A549 (cell line): ENCODE data around the gene IDS. TPM values are rescaled to one million over a fixed set of nuclear protein-coding genes. Genes with fewer than 3 reads are reported as not detected.

ENCODE experiments used
- ATAC-seq, 2 experiments: fragments of 200-7000 bp in 1 of 2; fragments of >200 bp in 1 of 2; cut with Nextera tagmentation in 1 of 2; cut with Tn5 transposase in 1 of 2; 3 replicates each; pipeline versions ENCODE4 v1.8.0 to v1.9.1; 2018 to 2020; ENCODE audit warnings: mild to moderate bottlenecking in 1 of 2, moderate library complexity in 1 of 2
- CTCF ChIA-PET: fragments of 300-600 bp; sonication (Branson Sonifier 250); formaldehyde crosslinking; extraction: SDS; loops from one replicate; lab custom pipeline; 2021; ENCODE audit warnings: antibody characterized with exemption, inconsistent platforms; lab: Yijun Ruan, JAX
- POLR2A ChIA-PET: fragments of 350-600 bp; formaldehyde crosslinking; extraction: SDS; loops from one replicate; lab custom pipeline; 2021; ENCODE audit warnings: antibody characterized with exemption, inconsistent platforms; lab: Yijun Ruan, JAX
- DNase-seq, 2 experiments: peaks; one replicate each; pipeline versions ENCODE4 v3.0.0 to v3.0.0-alpha.2; 2011 to 2016; ENCODE audit warnings: low read depth in 1 of 2, low spot score in 1 of 2
- FAIRE-seq: peaks from 2 replicates; lab custom pipeline; 2011; peaks lifted over from hg19 to GRCh38; lab: Jason Lieb, UNC
- H3K27ac ChIP-seq, 2 experiments: fragments of >200 bp; sonication (Bioruptor Twin); formaldehyde crosslinking; 3 replicates each; pipeline ENCODE4 v1.5.1; 2016 to 2017
- H3K4me1 ChIP-seq: fragments of >200 bp; sonication (Bioruptor Twin); formaldehyde crosslinking; 3 replicates; pipeline ENCODE4 v1.6.1; 2016
- H3K4me2 ChIP-seq: fragments of >200 bp; sonication (Bioruptor Twin); formaldehyde crosslinking; 3 replicates; pipeline ENCODE4 v1.6.1; 2016
- H3K4me3 ChIP-seq: fragments of >200 bp; sonication (Bioruptor Twin); formaldehyde crosslinking; 3 replicates; pipeline ENCODE4 v1.5.1; 2016
- H3K9me3 ChIP-seq: fragments of >200 bp; sonication (Bioruptor Twin); formaldehyde crosslinking; 3 replicates; pipeline ENCODE4 v1.6.1; 2016
- CBX8 ChIP-seq: fragments of 200-600 bp; sonication (generic); IDR thresholded peaks from 2 replicates; pipeline ENCODE4 v1.6.1; 2016
- CHD2 ChIP-seq: fragments of 150-350 bp; IDR thresholded peaks from 2 replicates; pipeline ENCODE4 v1.6.1; 2014; ENCODE audit warnings: low read length; ENCODE audit not compliant: partially characterized antibody
- CHD4 ChIP-seq: fragments of 200-600 bp; sonication (generic); IDR thresholded peaks from 2 replicates; pipeline ENCODE4 v1.6.1; 2016; ENCODE audit warnings: antibody characterized with exemption, mild to moderate bottlenecking, borderline replicate concordance
- EHF ChIP-seq: fragments of 250-450 bp; sonication (Bioruptor Pico); IDR thresholded peaks from 2 replicates; pipeline ENCODE4 v1.5.0; 2020; ENCODE audit warnings: mild to moderate bottlenecking
- FOSL2 ChIP-seq, 2 experiments: fragments of 450-650 bp in 1 of 2; fragments of >200 bp in 1 of 2; sonication (Bioruptor Twin) in 1 of 2; formaldehyde crosslinking; IDR thresholded peaks; 2 replicates each; pipeline versions ENCODE4 v1.5.0 to v1.6.1; 2016 to 2020; ENCODE audit warnings: mild to moderate bottlenecking in 1 of 2, moderate library complexity in 1 of 2
- GATA3 ChIP-seq: IDR thresholded peaks from 2 replicates; pipeline ENCODE4 v1.6.1; 2012; ENCODE audit warnings: borderline replicate concordance
- HDAC2 ChIP-seq: fragments of 200-600 bp; sonication (generic); IDR thresholded peaks from 2 replicates; pipeline ENCODE4 v1.6.1; 2016
- HES2 ChIP-seq: fragments of >200 bp; sonication (Bioruptor Twin); formaldehyde crosslinking; IDR thresholded peaks from 2 replicates; pipeline ENCODE4 v1.6.1; 2016
- HOXB13 ChIP-seq: fragments of 250-450 bp; sonication (Bioruptor Pico); IDR thresholded peaks from 2 replicates; pipeline ENCODE4 v1.5.0; 2020; ENCODE audit warnings: low read depth, mild to moderate bottlenecking, moderate library complexity
- MYC ChIP-seq: IDR thresholded peaks from 2 replicates; pipeline ENCODE4 v1.6.1; 2012; ENCODE audit warnings: mild to moderate bottlenecking, inconsistent platforms, low read length, improper control_type of control experiment, borderline replicate concordance
- NFE2L2 ChIP-seq: fragments of 150-350 bp; conservative IDR thresholded peaks from 2 replicates; pipeline ENCODE4 v1.6.1; 2014; ENCODE audit warnings: low read length
- NPAS2 ChIP-seq: fragments of 250-450 bp; sonication (Bioruptor Pico); IDR thresholded peaks from 2 replicates; pipeline ENCODE4 v1.8.0; 2022; ENCODE audit warnings: mild to moderate bottlenecking, moderate library complexity, borderline replicate concordance
- NR3C1 ChIP-seq: fragments of >200 bp; sonication (Bioruptor Twin); formaldehyde crosslinking; IDR thresholded peaks from 3 replicates; pipeline ENCODE4 v1.6.1; 2017
- POLR2A ChIP-seq: IDR thresholded peaks from 2 replicates; pipeline ENCODE4 v1.6.1; 2012; ENCODE audit warnings: mild to moderate bottlenecking, low read length
- POLR2AphosphoS2 ChIP-seq: conservative IDR thresholded peaks from 2 replicates; pipeline ENCODE4 v1.6.1; 2012; ENCODE audit warnings: low read length, improper control_type of control experiment, inconsistent platforms
- RAD21 ChIP-seq, 2 experiments: fragments of >200 bp in 1 of 2; sonication (Bioruptor Twin) in 1 of 2; formaldehyde crosslinking in 1 of 2; IDR thresholded peaks in 1 of 2; conservative IDR thresholded peaks in 1 of 2; 2 replicates in 1 of 2; 3 replicates in 1 of 2; pipeline ENCODE4 v1.6.1; 2012 to 2018; ENCODE audit warnings: inconsistent platforms in 1 of 2
- RARB ChIP-seq: fragments of 250-450 bp; sonication (Bioruptor Pico); IDR thresholded peaks from 2 replicates; pipeline ENCODE4 v1.8.0; 2021; ENCODE audit warnings: mild to moderate bottlenecking, moderate library complexity
- REST ChIP-seq: fragments of 200-600 bp; sonication (generic); IDR thresholded peaks from 2 replicates; pipeline ENCODE4 v1.6.1; 2016; ENCODE audit warnings: antibody characterized with exemption, mild to moderate bottlenecking, moderate library complexity
- RNF2 ChIP-seq: fragments of 200-600 bp; sonication (generic); IDR thresholded peaks from 2 replicates; pipeline ENCODE4 v1.6.1; 2016; ENCODE audit warnings: low read depth, mild to moderate bottlenecking, antibody characterized with exemption, moderate library complexity, borderline replicate concordance
- TP53 ChIP-seq: fragments of 250-450 bp; sonication (Bioruptor Pico); IDR thresholded peaks from 2 replicates; pipeline ENCODE4 v1.5.0; 2021; ENCODE audit warnings: mild to moderate bottlenecking, moderate library complexity
- ZC3H11A ChIP-seq: fragments of 450-650 bp; IDR thresholded peaks from 2 replicates; pipeline ENCODE4 v1.6.1; 2014; ENCODE audit warnings: antibody characterized with exemption, mild to moderate bottlenecking
- WGBS: methylation state at CpG from one replicate; pipeline ENCODE4 v1.1.6; 2017; ENCODE audit errors: missing lambda C conversion rate; 5-methylcytosine and 5-hydroxymethylcytosine counted together
- polyA plus RNA-seq, 4 experiments: library from polyadenylated mRNA; depleted of rRNA in 3 of 4; stranded (reverse); fragments of >200 nt; fragmentation: RNase III in 1 of 4; extraction: RNeasy Plus Mini Kit Qiagen cat#74134 plus additional on column Dnase treatment in 1 of 4; gene quantifications; 2 replicates in 3 of 4; 3 replicates in 1 of 4; pipeline ENCODE4 v1.2.3, GENCODE V29; 2011 to 2017
- TF ChIP-seq, protein P1 (sequence below): fragments of >200 bp; sonication (Bioruptor Twin); formaldehyde crosslinking; IDR thresholded peaks from 3 replicates; pipeline ENCODE4 v1.6.1; 2016
- TF ChIP-seq, protein P2 (sequence below): fragments of 450-650 bp; IDR thresholded peaks from 2 replicates; pipeline ENCODE4 v1.6.1; 2014; ENCODE audit warnings: antibody characterized with exemption
- TF ChIP-seq, protein P3 (sequence below): fragments of 150-350 bp; IDR thresholded peaks from 2 replicates; pipeline ENCODE4 v1.6.1; 2014; ENCODE audit warnings: low read depth, mild to moderate bottlenecking, low read length

Gene IDS
- polyA plus RNA-seq, 2 of the 4 experiments (the other 2 are of a cell fraction): 40.6 to 120 TPM

DNA sequence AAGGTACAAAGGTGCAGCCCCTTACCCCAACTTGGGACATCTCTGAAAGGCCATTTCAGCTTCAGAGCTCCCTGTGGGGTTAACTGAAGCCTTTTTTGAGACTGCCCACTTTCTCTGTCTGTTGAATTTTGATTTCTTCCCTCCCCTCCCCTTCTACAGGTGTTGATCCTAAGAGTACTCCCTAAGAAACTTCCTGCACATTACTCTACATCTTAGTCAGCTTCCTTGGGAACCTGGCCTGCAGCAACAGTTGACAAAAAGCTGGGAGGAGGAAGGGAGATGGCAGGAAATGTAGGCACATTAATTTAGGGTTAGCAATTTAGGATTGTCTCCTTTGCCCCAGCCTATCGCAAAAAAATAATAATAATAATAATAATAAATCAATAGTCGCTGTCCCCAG is 1.2 kb upstream of the IDS start:
- H3K9me3 ChIP-seq: no peaks in the 10 kb centered on the region
- H3K4me2 ChIP-seq: no peak overlapping the region
- H3K4me1 ChIP-seq: peaks cover 16% of the 10 kb centered on the region; the same call in 2 of the 3 replicates
- H3K4me3 ChIP-seq: no peak overlapping the region
- DNase-seq (no peak), ATAC-seq (no peak), FAIRE-seq (no peak)
- POLR2A ChIA-PET: no interaction called here
- H3K27ac ChIP-seq: no peak overlapping the region
- TF ChIP-seq POLR2A: no peak
- TF ChIP-seq CHD2: no peak
- no peak for TF ChIP-seq NPAS2 (CRISPR knock-in tag)
- no peak for TF ChIP-seq HDAC2
- no peak for TF ChIP-seq ZC3H11A
- TF ChIP-seq MYC: no peak
- TF ChIP-seq RAD21 (conservative IDR thresholded peaks at IDR 0.05 in 1 of 2, IDR thresholded peaks at IDR 0.05 in 1 of 2): no peak
- no peak for TF ChIP-seq HOXB13 (CRISPR knock-in tag)
- no peak for TF ChIP-seq NR3C1
- no peak for TF ChIP-seq CBX8
- TF ChIP-seq, protein P1, sequence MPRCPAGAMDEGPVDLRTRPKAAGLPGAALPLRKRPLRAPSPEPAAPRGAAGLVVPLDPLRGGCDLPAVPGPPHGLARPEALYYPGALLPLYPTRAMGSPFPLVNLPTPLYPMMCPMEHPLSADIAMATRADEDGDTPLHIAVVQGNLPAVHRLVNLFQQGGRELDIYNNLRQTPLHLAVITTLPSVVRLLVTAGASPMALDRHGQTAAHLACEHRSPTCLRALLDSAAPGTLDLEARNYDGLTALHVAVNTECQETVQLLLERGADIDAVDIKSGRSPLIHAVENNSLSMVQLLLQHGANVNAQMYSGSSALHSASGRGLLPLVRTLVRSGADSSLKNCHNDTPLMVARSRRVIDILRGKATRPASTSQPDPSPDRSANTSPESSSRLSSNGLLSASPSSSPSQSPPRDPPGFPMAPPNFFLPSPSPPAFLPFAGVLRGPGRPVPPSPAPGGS: no peak
- TF ChIP-seq, protein P2, sequence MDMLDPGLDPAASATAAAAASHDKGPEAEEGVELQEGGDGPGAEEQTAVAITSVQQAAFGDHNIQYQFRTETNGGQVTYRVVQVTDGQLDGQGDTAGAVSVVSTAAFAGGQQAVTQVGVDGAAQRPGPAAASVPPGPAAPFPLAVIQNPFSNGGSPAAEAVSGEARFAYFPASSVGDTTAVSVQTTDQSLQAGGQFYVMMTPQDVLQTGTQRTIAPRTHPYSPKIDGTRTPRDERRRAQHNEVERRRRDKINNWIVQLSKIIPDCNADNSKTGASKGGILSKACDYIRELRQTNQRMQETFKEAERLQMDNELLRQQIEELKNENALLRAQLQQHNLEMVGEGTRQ: no peak
- no peak for TF ChIP-seq TP53 (CRISPR knock-in tag)
- TF ChIP-seq GATA3: no peak
- TF ChIP-seq, all 56 proteins: peak for 0
- WGBS: 94% methylated on average over 2 of the region's 2 CpGs
- CTCF ChIA-PET: interaction anchor here (1.1 to 1.5 kb wide), 2 partner anchors 9 to 16 kb away, joined by 3 read pairs; no protein-coding TSS in a partner anchor

GRCh38 chrX:149505671-149506070 is 565 bp upstream of the IDS start:
- 78% methylated on average over 9 of the region's 9 CpGs for WGBS
- FAIRE-seq (no peak), ATAC-seq (no peak), DNase-seq (no peak)
- Histone ChIP-seq H3K4me2 (peak overlapping the region; percentile 97), H3K9me3 (no peaks in the 10 kb centered on the region), H3K4me1 (peaks cover 16% of the 10 kb centered on the region; the same call in 2 of the 3 replicates), H3K27ac (peak overlapping the region; percentile 83 to 98; a peak in 5 of 6 replicates), H3K4me3 (no peak overlapping the region)
- TF ChIP-seq RARB (CRISPR knock-in tag) (no peak), POLR2AphosphoS2 (no peak), FOSL2 (IDR thresholded peaks at IDR 0.05) (no peak), FOSL2 (CRISPR knock-in tag; IDR thresholded peaks at IDR 0.05) (no peak), NFE2L2 (no peak), EHF (no peak), CHD4 (no peak), HES2 (no peak), REST (no peak), RNF2 (no peak)
- TF ChIP-seq, protein P2: no peak
- TF ChIP-seq, protein P3, sequence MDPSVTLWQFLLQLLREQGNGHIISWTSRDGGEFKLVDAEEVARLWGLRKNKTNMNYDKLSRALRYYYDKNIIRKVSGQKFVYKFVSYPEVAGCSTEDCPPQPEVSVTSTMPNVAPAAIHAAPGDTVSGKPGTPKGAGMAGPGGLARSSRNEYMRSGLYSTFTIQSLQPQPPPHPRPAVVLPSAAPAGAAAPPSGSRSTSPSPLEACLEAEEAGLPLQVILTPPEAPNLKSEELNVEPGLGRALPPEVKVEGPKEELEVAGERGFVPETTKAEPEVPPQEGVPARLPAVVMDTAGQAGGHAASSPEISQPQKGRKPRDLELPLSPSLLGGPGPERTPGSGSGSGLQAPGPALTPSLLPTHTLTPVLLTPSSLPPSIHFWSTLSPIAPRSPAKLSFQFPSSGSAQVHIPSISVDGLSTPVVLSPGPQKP: no peak
- ChIA-PET POLR2A (interaction anchor here (0.7 to 2.8 kb wide), 6 partner anchors 10 to 433 kb away, joined by 4 to 24 read pairs (median 10); partner anchors contain the start of genes EOLA1 and EOLA2), CTCF (interaction anchor here (1.1 to 1.5 kb wide), 2 partner anchors 10 to 15 kb away, joined by 3 read pairs; no protein-coding TSS in a partner anchor)
